HG03354 (cell line): ENCODE data around the gene AKAP13.
A peak's percentile ranks its signal among the peaks of the same experiment; 100 is the strongest.

Experiments used
- ATAC-seq: cut with Tn5 transposase; IDR thresholded peaks from one replicate; pipeline ENCODE4 v1.9.1; 2021; ENCODE audit warnings: mild to moderate bottlenecking; ENCODE audit not compliant: unreplicated experiment, poor library complexity, severe bottlenecking

Gene AKAP13

DNA sequence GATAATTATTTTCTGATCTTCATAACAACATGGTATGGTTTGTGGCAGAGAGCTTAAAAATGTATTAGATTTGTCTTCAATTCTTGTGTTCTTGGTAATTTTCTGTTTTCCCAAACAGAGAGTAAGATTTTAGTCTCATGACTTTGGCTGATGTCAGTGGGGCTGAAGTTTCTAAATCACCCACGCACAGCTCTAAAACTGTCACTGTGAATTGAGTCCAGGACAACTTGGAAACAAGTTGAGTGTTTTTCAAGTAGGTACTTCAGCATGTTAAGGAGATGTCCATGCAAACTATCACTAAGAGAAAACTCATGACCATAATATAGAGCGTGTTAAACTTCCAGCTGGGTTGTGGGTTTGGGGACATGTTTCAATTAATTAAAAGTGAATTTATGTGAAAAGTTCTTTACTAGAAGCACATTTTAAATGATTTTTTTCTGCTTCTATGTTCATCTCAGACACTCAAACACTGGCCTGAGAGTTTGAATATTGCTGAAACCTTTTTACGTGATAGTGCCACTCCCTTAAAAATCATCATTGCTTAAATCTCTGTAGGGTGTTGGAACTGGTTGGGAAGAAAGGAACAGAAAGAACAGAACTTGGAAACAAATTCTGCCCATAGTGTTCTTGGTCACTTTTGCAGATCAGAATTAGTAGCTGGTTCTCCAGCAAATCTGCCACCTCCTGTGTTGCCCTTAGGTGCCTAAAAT lies 324.5 kb downstream of the AKAP13 start:
- ATAC-seq: no peak

DNA sequence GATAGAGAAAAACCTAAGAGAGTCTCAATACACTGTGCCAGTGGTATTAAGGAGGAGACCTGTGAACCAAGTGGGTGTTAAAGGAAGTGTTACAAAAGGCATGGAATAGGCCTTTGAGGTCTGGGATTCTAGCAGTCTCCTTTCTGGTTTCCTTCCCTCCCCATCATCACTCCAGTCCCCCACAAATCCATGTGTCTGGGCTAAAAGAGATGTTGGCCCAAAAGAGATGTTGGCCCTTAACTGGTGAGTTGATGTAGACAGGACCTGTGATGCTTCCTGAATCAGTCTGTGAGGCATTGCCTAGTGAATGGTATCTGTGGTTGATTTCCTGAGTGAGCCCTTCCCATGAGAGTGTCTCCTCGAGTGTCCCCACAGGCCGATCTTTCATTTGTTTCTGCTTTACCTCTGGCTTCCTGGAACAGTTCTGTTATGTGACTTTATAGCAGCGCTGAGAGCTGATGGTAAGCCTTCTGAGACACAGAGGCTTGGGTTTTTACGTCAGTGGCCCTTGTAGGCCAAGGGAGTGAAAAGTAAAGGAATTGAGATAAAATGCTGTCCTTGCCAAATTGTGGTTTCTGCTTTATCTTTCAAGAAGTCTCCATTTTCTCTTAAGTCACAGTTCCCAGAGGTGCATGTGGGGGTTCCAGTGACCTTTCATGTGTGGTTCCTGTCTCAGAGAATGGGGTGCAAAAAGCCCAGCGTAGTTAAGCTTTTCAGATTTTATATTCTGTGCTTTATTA lies 326.5 kb downstream of the AKAP13 start:
- peak; percentile 35 for ATAC-seq

DNA sequence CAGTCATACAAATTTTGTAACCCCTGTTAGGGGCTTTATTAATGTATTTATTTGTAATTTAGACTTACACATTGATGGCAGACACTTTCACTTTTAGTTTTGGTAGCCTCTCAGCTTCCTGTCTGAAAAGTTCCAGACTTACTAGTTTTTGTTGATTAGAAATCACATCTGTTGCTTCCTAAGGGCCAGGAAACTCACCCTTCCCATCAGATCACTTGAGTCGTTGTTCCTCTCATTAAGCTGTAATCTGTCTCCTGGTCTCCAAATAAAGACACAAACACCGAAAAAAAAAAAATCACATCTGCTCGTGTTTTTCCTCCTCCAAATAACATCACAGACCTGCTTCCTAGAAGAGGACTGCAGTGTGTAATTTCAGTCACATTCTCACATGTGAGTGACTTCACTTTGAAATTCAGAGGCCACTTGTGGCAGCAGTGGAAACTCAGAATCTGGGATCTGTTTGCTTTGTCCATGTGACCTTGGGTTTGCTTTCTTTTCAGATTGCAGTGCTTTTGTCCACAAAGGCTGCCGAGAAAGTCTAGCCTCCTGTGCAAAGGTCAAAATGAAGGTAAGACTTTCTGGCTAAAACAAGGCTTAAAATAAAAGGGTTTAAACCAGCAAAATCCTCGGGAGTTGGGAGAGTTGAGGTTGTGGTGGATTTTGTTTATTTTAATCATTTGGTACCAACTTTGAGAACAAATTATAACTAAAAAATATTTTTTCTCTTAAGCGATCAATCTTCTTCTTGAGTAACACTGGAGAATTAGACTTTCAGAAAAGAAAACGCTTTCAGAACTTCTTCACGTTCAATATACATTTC lies 327.3 kb downstream of the AKAP13 start:
- peak; percentile 24 for ATAC-seq

GRCh38 chr15:85708402-85708941 lies 328.1 kb downstream of the AKAP13 start:
- no peak for ATAC-seq

DNA sequence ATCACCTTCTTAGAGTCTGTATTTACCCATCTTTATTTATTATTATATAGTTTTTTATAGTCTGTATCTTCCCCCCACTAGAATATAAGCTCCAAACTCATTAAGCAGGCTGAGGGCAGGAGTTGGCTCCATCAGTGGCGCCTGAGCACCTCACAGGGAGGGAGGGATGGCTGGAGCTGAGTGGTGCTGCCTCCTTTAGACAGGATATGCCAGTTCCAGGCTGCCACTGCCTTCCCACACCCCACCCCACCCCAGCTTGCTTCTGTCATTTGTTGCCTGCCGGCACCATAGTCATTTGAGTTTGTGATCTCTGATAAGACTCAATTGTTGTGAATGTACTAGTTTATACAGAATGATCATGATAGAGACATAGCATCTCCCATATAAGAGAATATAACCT lies 328.8 kb downstream of the AKAP13 start:
- ATAC-seq: no peak

DNA sequence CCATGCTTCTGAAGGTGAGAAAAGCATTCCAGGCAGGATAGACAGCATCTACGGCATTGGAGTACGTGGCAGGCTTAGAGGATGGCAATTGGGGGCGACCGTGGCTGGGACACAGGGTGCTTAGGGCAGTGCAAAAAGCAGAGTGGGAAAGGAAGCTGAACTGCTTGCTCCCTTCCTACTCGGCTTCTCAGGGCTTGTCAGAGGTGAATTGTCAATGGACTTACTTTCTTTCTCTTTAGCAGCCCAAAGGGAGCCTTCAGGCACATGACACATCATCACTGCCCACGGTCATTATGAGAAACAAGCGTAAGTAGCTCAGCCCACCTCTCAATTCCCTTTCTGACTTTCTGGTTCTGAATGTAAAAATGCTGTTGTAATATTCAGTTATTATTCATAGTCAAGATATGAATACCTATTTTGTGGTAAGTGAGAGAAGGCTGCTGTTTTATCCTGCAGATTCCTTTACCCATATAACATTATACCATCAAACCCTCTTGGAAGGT lies 330.0 kb downstream of the AKAP13 start:
- ATAC-seq: peak; percentile 65

GRCh38 chr15:85711580-85712192 lies 331.3 kb downstream of the AKAP13 start:
- ATAC-seq: no peak

- ATAC-seq: no peak
Observed at GRCh38 chr15:85716261-85716660, 335.9 kb downstream of the AKAP13 start.

DNA sequence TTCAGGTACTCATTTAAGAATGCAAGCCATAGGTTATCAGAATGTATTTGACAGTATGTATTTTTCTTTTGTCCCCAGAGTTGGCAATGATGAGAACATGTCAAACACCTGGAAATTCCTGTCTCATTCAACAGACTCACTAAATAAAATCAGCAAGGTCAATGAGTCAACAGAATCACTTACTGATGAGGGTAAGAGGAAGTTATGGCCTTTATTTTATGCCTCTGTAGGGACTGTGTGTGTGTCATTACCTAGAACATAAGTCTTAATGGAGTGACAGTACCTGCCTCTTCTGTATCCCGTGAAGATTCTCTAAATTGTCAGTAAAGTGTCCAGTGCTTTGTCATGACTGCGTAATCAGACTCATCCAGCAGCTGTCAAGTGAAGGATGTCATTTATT lies 336.8 kb downstream of the AKAP13 start:
- ATAC-seq: no peak

DNA sequence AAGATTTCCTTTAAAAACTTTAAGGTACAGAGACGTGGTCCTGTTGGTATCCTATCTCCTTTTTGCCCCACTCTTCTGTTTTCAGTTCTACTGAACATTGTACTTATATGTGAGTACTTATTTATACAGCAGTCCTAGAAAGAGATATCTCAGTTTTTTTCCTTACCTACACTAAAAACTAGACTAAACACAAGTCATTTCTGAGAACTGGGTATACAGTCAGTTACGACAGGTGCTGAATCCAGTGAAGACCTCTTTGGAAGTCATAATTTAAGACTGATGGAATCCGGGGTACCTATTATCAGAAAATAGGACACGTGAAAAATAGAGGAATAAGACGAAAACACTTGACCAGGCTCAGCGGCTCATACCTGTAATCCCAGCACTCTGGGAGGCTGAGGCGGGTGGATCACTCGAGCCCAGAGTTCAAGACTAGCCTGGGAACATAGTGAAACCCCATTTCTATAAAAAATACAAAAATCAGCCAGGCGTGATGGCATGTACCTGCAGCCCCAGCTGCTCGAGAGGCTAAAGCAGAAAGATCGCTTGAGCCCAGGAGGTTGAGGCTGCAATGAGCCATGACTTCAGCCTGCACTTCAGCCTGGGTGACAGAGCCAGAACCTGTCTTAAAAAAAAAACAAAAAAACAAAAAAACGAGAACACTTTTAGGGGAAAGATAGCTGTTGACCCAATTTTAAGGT lies 338.0 kb downstream of the AKAP13 start:
- ATAC-seq: peak; percentile 76

DNA sequence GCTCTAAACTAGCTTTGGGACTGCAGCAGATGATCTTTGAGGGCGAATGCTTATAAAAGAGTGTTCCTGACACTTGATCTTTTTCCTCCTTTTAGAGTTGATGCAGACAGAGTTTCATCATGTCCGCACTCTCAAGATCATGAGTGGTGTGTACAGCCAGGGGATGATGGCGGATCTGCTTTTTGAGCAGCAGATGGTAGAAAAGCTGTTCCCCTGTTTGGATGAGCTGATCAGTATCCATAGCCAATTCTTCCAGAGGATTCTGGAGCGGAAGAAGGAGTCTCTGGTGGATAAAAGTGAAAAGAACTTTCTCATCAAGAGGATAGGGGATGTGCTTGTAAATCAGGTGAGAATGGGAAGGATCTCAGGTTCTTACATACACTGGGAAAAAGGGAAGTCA lies 338.6 kb downstream of the AKAP13 start:
- ATAC-seq: no peak

- ATAC-seq: no peak
Observed at GRCh38 chr15:85722374-85723152, 342.2 kb downstream of the AKAP13 start.

- no peak for ATAC-seq
Observed at GRCh38 chr15:85723960-85724945, 343.9 kb downstream of the AKAP13 start.

DNA sequence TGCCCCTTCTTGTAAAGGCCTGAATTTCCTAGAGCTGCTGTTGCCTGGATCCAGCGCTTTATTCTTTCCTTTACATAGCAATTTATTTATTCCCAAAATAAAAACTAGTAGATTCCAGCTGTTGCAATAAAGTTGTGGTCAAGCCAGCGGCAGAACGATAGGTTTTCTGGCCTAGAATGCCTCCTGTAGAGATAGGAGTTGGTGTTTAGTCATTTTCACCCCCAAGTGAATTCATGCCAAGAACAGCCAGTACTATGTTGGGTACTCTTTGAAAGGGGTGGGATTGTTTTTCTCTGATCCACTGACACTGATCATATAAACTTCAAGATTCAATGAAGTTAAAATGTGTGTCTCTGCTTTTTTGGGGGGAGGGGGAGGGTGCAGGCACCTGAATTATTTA lies 344.6 kb downstream of the AKAP13 start:
- no peak for ATAC-seq

DNA sequence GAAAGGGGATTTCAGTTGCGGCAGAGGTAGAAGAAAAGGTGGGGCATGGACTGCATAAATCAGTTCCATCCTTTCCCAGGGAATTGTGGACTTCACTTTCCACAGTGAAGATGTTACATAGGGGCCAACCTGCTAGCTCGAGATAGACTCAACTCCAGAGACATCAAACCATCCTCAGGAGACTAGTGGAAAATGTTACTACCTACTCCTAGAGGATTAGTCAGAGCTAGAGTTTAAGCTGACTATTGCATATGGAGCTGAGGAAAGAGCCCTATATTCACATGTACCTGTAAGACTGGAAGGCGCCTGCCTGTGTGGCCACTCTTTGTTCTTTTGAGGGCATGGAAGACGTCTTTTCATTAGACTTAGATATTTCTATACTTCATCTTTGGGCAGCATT lies 345.2 kb downstream of the AKAP13 start:
- ATAC-seq: no peak

DNA sequence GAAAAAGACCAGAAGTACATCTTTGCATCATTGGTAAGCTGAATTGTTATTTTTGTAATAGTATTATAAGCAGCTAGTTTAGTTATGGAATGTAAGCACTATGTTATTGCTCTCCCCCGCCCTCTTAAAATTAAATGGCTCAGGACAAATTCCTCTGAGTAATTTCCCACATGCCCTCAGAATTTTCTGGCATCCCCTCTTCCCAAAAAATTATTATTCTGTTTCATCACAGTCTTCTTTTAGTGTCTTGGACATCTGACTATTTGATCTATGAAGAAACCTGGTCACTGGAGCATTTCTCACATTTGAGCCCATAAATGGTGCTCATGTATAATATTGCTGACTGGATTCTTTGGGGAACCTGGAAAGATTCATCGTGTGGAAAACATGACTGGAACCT lies 346.1 kb downstream of the AKAP13 start:
- no peak for ATAC-seq

DNA sequence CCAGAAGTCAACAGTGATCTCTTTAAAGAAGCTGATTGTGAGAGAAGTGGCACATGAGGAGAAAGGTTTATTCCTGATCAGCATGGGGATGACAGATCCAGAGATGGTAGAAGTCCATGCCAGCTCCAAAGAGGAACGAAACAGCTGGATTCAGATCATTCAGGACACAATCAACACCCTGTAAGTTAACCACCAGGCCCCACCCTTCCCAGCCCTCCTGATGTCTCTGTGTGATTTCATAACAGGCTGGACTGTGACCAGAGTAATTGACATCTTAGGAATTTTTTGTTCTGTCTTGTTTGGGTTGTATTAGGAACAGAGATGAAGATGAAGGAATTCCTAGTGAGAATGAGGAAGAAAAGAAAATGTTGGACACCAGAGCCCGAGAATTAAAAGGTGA lies 346.7 kb downstream of the AKAP13 start:
- ATAC-seq: no peak
